GM21576 (cell line): ENCODE measurements around the gene HINT2.

Experiments
- ATAC-seq: cut with Tn5 transposase; IDR thresholded peaks from one replicate; pipeline ENCODE4 v1.9.1; 2021; ENCODE audit warnings: mild to moderate bottlenecking, moderate library complexity; ENCODE audit not compliant: unreplicated experiment

HINT2 gene

DNA sequence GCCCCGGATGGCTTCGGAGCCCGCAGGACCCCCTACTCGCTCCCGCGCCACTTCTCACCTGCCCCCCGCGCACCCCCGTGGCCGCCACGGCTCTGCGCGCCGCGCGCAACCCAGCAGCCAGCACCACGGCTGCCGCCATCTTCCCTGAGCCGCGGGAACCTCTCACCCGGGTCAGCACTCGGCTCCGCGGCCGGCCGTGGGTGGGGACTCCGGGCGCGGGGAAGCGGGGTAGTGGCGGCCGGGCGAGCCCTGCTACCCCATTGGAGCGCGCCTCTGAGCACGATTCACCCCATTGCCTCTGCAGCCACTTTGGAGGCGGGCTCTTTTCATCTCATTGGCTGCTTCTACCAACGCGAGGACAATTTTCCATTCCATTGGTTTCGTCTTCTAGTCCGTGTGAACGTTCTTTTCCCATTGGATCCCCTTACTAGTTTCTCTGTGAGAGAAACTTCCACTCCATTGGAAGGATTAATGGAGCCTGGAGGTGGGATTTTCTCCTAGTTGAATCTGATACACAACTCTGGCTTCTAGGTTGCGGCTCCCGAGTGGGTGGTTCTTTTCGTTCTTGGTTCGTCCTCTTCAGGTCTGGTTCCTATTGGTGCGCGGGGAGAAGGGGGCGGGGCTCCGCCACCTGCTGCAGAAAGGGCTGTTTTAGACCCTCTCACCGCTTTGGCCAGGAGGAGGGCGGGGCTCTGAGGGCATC is at the start of gene HINT2:
HINT2 (minus strand) TSS at position 202 of the 703 bp plus-strand sequence; CDS start at position 139, 63 bp downstream.
- peak; percentile 71 for ATAC-seq

DNA sequence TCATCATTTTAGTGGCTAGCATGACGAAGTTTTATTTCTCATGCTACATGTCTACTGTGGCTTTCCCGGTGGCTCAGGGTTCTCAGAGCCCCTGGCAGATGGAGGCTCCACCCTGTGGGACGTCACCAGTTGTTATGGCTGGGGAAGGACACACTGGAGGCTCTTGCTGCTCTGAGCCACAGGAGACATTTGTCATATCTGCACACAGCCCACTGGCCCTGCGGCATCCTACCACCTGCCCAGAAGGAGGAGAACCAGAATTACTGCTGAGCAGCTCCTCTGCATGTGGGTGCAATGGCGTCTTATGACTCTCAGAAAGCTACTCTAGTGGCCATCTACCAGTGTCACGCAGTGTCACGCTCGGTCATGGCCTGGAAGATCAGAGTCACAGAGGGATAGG is 48.7 kb upstream of the HINT2 start:
- ATAC-seq, result no peak

DNA sequence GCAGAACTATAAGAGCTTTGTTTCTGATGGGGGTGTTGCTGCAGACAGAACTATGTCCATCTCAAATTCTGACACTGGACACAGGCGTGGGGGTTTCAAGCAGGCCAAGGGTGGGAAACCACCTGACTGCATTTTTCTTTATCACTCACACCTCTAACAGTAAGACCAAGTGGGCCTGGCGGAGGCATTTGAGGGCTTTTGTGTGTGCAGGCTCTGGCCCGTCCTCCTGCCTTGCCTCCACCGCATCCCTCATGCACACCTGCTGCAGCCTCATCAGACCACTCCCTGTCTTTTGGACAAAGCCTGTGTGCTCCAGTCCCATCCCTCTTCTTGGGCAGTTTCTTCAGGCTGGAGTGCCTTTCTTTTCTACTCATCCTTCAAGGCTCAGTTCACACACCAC is 47.5 kb upstream of the HINT2 start:
- ATAC-seq, result no peak

DNA sequence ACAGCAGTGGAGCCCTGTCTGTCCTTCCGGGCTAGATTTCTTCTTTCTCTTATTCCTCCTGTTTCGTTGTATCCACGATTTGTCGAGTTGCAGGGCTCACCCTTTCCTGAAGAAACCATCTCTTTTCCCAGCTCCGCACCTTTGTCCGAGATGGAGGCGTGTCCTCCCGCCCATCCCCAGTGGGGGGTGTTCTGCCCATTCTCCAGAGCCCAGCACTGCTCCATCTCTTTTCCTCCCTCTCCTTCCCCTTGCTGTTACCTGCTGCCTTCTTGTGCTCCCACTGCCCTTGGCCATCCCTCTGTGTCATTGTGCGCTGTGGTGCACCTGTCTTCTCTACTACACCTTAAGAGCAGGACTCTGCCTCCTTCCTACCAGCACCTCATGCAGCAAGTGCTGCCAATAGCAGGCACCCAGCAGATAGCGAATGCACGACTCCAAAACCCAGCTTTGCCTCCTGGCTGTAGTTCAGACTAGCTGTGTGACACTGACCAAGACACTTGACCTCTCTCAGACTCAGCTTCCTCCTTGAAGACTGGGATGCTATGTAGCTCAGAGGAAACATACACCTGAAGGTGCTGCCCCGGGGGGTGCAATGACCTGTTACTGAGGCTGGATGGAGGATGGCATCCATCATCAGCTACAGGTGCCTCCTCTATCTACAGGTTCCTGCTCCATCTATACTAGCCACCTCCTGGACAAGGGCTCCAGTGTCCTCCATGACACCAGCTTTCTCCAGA is 46.5 kb upstream of the HINT2 start:
- no peak for ATAC-seq

DNA sequence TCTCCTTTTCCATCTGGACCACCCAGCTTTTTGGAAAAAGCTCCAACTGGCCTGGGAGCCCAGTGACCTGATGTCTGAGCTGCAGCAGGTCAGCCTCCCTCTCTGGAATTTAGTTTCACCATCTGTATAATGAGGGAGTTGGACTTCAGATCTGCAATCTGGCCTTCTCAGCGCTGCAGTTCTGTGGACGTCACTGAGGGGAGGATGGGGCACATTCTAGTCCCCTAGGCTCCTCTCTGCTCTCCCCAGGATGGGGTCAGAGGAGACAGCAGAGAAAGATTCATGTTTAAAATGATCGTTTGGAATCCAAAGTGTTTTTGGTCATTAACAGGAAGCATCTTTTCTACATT is 45.1 kb upstream of the HINT2 start:
- no peak for ATAC-seq

DNA sequence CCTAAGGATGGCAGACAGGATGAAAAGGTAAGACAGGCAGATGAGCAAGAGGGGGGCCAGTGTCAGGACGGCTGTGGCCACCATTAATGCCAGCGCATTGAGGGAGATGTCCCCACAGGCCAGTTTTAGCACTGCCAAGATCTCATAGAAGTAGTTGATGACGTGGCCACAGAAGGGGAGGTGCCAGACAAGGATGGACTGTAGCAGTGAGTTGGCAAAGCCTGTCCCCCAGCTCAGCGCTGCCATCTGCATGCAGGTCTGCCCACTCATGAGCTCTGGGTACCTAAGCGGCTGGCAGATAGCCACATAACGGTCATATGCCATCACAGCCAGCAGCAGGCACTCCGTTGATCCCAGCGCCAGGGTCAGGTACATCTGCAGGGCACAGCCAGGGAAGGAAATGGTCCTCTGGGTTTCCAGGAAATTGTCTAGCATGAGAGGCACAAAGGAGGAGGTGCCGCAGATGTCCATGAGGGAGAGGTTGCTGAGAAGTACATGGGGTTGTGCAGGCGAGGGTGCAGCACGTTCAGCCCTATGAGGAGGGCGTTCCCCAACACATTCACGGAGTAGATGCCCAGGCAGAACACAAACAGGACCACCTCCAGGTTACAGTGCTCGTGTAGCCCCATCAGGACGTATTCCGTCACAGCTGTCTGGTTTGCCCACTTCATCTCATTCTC is 44.6 kb upstream of the HINT2 start:
- ATAC-seq, result no peak

DNA sequence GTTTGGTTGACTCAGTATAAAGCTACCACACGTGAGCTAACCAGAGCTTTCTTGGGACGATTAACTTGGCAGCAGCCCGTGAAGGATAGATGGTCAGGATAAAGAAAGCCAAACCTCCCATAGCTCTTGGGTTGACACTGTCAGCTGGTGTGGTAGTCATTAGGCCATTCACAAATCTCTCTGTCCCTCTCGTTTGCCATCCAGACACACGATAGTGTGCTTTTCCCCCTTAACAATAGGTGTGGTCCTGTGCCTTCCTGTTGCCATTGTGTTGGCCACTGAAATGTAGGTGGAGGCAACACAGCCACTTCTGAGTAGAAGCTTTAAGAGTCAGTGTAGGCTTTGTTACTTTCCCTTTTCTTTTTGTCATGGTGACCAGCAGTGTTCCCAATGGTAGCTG is 43.6 kb upstream of the HINT2 start:
- ATAC-seq, result no peak

DNA sequence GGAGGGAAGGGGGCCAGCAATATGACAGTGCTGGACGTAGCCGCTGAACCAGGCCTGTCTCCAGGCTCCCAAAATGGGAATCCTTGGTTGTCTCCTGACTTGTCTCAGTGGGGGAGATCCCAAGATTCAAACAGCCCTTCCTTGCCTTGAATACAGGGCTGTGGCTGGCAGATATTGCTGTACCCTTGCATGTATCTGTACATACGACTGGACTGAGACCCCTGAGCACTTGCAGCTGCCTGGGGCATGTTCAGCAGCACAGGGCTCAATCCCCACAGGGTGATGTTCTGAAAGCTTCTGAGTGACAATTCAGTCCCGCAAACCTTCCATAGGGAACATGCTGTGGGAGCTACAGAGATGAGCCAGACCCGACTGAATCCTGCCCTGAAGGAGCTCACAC is 42.0 kb upstream of the HINT2 start:
- no peak for ATAC-seq

DNA sequence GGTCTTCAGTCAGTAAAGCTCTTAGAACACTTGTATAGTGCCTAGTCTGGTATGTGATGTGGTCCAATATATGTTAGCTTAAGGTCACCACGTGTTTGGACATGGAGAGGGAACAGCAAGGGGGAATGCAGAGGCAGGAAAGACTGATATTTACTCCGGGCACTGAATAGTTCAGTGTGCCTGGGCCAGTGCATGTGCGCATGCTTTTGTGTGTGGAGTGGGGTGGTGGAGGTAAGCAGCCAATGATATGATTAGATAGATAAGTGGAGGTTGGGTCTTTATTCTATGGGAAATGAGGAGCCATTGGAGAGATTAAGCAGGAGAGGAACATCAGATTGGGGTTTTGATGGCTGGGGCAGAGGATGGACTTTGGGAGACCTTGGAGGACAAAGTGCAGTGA is 41.4 kb upstream of the HINT2 start:
- no peak for ATAC-seq

DNA sequence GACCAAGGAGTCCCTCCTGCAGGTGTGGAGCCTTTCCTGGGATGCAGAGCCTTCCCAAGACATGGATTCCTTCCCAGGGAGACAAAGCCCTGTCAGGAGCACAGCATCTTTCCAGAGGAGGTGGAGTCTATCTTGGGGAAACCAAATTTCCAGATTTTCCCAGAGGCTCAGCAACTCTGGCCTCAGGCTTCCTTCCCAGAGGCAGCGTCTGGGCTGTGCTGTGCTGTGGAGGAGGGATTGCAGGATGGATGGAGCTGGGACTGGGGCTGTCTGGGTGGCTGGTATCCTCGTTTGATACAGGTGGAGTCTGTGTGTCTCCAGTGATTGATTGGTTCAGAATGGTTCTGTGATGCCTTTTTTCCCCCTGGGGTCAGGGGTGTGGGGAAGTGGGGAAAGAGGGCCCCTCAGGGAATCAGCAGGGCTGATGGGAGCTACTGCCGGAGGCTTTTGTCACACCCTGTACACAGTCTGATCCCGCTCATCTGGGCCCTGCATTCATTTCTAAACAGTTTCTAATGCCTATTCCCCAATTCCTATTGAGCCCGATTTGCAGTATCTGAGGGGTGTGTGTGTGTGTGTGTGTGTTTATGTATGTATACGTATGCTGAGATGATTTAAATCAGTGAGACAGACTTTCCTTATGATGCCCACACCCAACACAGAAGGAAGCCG is 39.4 kb upstream of the HINT2 start:
- ATAC-seq, result no peak

DNA sequence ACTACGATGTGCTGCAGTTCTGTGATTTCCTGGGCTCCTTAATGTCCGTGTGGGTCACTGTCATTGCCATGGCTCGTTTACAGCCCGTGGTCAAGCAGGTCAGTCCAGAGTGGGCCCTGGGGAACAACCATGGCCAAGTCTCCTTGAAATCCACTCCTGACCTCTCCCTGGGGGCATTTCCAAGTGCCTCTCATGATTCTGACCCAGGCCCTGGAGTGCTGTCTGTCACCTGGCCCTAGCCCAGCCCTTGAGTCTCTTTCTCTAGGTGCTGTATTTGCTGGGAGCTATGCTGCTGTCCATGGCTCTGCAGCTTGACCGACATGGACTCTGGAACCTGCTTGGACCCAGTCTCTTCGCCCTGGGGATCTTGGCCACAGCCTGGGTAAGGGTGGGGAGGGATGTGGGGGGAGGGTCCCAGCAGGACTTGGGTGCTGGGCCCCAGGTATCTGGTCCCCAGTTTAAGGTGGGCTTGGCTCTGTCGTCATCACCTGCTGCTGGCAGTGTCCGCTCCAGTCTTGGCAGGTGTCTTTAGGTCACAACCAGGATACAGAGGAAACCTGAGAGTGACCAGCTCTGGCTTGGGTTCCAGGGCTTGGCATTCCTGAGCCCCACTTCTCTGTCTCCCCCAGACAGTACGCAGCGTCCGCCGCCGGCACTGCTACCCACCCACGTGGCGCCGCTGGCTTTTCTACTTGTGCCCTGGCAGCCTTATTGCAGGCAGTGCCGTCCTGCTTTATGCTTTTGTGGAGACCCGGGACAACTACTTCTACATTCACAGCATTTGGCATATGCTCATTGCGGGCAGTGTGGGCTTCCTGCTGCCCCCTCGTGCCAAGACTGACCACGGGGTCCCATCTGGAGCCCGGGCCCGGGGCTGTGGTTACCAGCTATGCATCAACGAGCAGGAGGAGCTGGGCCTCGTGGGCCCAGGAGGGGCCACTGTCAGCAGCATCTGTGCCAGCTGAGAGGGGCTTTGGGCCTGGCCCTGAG is 38.3 kb upstream of the HINT2 start:
- ATAC-seq, result no peak

DNA sequence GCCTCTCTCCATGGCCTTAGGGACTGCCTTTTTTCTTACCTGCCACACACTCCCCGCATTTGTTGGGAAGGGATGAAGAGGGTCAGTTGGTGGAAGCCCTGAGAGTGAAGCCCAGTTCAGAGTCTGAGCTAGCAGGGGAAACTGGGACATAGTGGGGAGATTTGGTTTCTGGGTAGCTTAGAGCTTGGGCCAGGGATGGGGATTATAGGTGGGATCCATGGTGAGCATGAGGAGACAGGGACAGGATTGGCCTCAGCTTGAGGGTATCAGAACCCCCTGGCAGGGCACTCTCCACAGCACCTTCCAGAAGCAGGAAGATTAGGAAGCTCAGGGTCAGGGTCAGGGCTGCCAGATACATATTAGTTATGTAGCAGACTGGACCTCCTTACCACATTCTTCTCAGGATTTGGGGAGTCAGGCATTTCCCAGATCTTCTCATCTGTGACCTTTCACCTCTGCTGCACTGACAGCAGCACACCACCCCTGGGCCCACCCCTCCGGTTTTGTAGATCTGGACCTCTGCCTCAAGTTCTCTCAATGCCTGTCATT is 37.5 kb upstream of the HINT2 start:
- ATAC-seq, result no peak

DNA sequence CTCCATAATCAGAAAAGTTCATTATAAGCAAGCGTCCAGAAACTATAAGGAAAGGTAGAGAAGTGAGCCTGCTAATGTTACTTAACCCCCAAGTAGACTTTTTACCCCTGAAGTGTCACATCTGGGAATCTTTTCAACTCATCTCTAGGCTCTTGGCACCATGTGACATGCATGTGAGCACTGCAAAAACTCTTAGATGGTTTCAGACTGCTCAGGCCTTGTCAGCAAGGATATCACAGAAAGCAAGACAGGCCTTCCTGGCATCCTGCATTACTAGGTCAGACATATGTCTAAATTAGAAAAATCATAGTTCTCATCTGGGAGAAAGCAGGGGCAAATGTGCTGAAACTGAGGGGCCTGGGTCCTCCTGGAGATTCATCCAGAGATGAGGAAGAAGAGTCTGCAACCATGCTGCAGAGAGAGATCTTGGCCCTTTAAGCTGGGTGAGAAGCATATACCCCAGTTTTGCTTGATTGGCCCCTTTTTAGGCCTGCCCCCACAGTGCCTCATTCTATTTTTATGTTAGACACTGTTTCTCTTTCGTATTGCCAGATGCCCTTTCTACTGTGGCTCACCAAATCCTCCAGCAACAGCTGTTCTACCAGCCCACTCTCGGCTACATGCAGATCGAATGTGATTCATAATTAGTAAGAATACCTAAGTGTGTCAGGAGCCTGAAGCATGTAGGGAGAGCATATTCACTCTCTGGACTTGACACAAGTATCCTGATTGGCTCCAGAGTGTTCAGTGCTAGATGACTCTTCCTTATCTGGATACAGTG is 33.1 kb upstream of the HINT2 start:
- peak; percentile 91 for ATAC-seq

DNA sequence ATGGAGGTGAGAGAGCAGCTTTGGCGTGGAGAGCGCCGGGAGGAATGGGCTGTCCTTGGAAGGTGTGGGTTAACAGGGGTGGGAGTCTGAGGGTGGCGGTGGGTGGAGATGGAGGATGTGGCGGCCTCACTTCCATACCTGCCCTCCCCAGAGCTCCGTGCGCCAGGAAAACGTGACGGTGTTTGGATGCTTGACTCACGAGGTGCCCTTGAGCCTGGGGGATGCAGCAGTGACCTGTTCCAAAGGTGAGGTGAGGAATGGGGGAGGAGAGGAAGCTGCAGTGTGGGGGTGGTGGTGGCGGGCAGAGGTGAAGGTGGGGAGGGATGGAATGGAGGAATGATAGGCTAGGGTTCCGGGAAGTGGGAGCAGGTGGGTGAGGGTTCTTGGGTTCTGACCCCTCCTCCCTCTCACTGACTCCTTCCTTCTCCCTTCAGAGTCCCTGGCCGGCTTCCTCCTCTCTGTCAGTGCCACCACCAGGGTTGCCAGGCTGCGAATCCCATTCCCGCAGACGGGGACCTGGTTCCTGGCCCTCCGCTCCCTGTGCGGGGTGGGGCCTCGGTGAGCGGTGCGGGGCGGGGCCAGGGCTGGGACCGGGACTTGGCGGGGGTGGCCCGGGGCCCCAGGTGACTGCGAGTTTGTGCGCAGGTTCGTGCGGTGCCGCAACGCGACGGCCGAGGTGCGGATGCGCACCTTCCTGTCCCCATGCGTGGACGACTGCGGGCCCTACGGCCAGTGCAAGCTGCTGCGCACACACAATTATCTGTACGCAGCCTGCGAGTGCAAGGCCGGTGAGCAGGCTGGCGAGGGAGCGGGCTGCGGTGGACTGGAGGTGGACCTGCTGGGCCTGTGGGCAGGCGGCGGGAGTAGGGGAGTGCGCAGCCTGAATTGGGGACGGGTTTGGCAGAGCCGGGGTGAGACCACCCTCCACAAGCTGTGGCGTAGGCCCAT is 31.3 kb upstream of the HINT2 start:
- ATAC-seq, result no peak

DNA sequence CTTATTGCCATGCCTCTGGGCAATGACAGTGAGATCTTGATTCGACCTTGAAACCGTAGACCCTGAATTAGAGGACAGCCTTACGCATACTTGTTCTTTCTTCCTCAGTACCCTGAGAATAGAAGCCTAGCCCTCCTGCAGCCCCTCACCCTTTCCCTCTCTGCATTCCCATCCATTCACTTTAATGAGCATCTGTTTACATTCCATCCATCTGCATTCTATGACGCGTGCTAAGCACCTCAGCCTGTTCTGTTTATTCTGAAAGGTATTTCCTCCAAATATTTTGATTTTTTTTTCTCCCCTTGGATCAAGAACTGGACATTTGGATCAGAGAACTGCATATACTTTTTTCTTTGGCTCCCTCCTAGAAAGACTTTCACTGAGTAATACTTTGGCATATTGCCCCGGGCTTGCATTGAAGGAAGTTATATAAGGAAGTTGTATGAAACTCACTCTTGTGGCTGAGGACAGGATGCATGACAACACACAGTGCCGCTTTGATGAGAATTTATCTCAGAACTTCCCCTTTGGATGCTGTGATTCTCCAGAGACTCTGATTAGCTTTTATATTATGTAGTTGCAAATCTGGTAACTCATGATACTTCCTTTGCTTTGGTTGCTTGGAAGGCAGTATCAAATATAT is 29.9 kb upstream of the HINT2 start:
- no peak for ATAC-seq

DNA sequence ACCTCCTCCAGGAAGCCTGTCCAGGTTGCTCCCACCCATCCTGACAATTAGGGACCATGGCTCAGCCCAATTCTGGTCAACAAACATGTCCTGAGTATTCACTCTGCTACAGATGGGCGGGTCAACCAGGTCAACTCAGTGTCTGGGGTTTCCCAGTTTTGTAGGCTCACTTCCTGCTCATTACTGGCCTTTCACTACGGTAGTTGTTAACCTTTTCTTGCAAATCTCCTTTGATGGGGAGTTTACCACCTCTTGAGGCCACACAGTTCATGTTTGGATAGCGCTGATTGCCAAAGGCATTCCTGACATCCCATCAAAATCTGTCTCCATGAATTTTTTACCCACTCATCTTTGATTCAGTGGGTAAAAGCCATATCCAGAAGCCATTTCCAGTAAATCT is 28.0 kb upstream of the HINT2 start:
- ATAC-seq, result peak; percentile 82

DNA sequence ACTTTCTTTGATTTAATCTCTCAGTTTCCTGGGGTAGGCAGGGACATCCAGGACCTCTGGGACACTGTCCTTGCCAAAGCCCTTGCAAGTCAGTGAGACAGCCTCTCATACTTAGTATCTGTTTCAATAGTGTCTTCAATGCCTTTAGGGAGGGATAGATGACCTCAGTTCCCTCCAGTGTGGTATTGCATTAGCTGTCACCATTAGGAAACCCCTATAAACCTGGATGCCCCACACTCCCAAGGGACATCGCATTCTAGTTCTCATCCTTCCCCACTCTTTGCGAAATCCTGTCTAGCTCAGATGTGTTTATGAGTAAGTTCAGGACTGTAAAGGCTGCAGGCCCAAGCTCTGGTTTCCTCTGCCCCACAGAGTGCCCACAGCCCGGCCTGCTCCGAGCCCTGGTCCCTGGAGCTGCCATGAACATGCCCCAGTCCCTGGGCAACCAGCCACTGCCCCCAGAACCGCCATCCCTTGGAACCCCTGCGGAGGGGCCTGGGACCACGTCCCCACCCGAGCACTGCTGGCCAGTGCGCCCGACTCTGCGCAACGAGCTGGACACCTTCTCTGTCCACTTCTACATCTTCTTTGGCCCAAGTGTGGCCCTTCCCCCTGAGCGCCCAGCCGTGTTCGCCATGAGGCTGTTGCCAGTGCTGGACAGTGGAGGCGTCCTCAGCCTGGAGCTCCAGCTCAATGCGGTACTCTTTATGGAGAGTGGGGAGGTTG is 27.3 kb upstream of the HINT2 start:
- ATAC-seq, result no peak
